ENCODE data around the gene AGPAT2. TPM values are rescaled to one million over a fixed set of nuclear protein-coding genes. Genes with fewer than 3 reads are reported as not detected.

AGPAT2 gene
- total and polyA plus RNA-seq, 2 of the 4 experiments (the other 2 are of a cell fraction), result 16.1 to 39.5 TPM

- Histone ChIP-seq H2BK120ac (ENCODE audit: low read depth, low read length) (no peak overlapping the region), H3K14ac (replicated peaks; ENCODE audit: low read depth, low read length) (no peak overlapping the region), H4K20me1 (ENCODE audit: insufficient read depth, low read length) (no peaks in the 10 kb centered on the region), H2AK9ac (replicated peaks; ENCODE audit: low read depth, low read length, poor library complexity) (peak overlapping the region; percentile 42), H3K9ac (ENCODE audit: low read depth, low read length) (no peak overlapping the region), H2AFZ (replicated peaks; ENCODE audit: low read length, poor library complexity) (no peak overlapping the region), H2BK20ac (ENCODE audit: low read depth, low read length) (no peak overlapping the region), H3K23ac (ENCODE audit: low read depth, low read length) (no peak overlapping the region), H3K18ac (ENCODE audit: low read depth, low read length) (no peak overlapping the region), H3K79me1 (ENCODE audit: low read depth in 1 of 2, low read length in 2 of 2) (no peaks in the 10 kb centered on the region), H4K8ac (ENCODE audit: low read depth in 2 of 2, low read length in 2 of 2) (no peak overlapping the region), H2BK5ac (ENCODE audit: low read depth, low read length, poor library complexity, severe bottlenecking) (no peak overlapping the region), H3K27me3 (ENCODE audit: control insufficient read depth, insufficient read depth, low read length) (peaks cover 37% of the 10 kb centered on the region), H2AK5ac (ENCODE audit: low read depth, low read length) (no peak overlapping the region), H3K9me1 (ENCODE audit: insufficient read depth, low read length) (no peaks in the 10 kb centered on the region), H2BK15ac (ENCODE audit: low read depth, low read length) (no peak overlapping the region), H3K56ac (ENCODE audit: extremely low read depth, insufficient read depth, low read length) (no peak overlapping the region), H4K91ac (ENCODE audit: insufficient read depth, low read depth, low read length) (no peak overlapping the region), H4K5ac (ENCODE audit: low read depth, low read length) (no peak overlapping the region), H3K9me3 (ENCODE audit: control insufficient read depth, insufficient read depth, low read length) (no peaks in the 10 kb centered on the region), H3K4ac (ENCODE audit: low read depth, low read length) (no peak overlapping the region), H3K4me1 (ENCODE audit: control insufficient read depth, insufficient read depth, low read length) (no peaks in the 10 kb centered on the region), H3K36me3 (ENCODE audit: control insufficient read depth, insufficient read depth, low read length) (no peaks in the 10 kb centered on the region), H3K27ac (ENCODE audit: insufficient read depth, low read length) (no peak overlapping the region), H3K4me2 (ENCODE audit: low read depth, low read length) (no peak overlapping the region), H3K4me3 (ENCODE audit: insufficient read depth, low read depth, low read length) (no peak overlapping the region)
- intact Hi-C loops (cut with micrococcal nuclease), result no loop called here
- ATAC-seq (ENCODE audit: low read depth) (no peak), DNase-seq (no peak)
- ChIA-PET CTCF (no interaction called here), POLR2A (ENCODE audit: unreplicated experiment) (no interaction called here)
- WGBS, 2 experiments (ENCODE audit: extremely low coverage in 2 of 2, insufficient read length in 1 of 2), result 60% methylated on average over 9 of the region's 37 CpGs; no CpG with 5 or more reads in 1 of the 2 experiments
- no peak for TF ChIP-seq RAD21 (IDR thresholded peaks at IDR 0.05; ENCODE audit: low read length)
- no peak for TF ChIP-seq USF2 (IDR thresholded peaks at IDR 0.05; ENCODE audit: low read depth, low read length)
- TF ChIP-seq POLR2A (IDR thresholded peaks at IDR 0.05; ENCODE audit: low read depth, low read length), result no peak
- dilution Hi-C loops (cut with HindIII; ENCODE audit: low sequenced_read_pairs, unreplicated experiment), result no loop called here
- no TSS peak for BruUV-seq (replicated peaks)
- in situ Hi-C loops (cut with MboI; ENCODE audit: low sequenced_read_pairs), result no loop called here
These were observed 28.3 kb downstream of the AGPAT2 start for GRCh38 chr9:136658849-136659535.

Data from IMR-90 (cell line).